K562 (cell line): Measurements from ENCODE around the gene ETV2. TPM values are rescaled to one million over a fixed set of nuclear protein-coding genes. Genes with fewer than 3 reads are reported as not detected.

ENCODE experiments used
- NFYB ChIP-seq: IDR thresholded peaks from 2 replicates; pipeline ENCODE4 v1.6.1; 2011; ENCODE audit warnings: mild to moderate bottlenecking, moderate library complexity; ENCODE audit not compliant: insufficient read length; ENCODE audit errors: extremely low read depth
- RAD21 ChIP-seq, 2 experiments: fragments of 250-450 bp in 1 of 2; fragments of 450-650 bp in 1 of 2; sonication (Bioruptor Pico) in 1 of 2; formaldehyde crosslinking in 1 of 2; IDR thresholded peaks in 1 of 2; conservative IDR thresholded peaks in 1 of 2; 2 replicates each; pipeline versions ENCODE4 v1.4.0 to v1.8.0; 2020 to 2022; ENCODE audit warnings: mild to moderate bottlenecking in 2 of 2, moderate library complexity in 1 of 2
- SETDB1 ChIP-seq: IDR thresholded peaks from one replicate; pipeline ENCODE4 v1.6.1; 2012; ENCODE audit warnings: low read length, control low read depth, inconsistent platforms
- SIX5 ChIP-seq, 2 experiments: IDR thresholded peaks; 2 replicates each; pipeline ENCODE4 v1.6.1; 2011; ENCODE audit warnings: low read length in 2 of 2, borderline replicate concordance in 1 of 2, low read depth in 1 of 2, mild to moderate bottlenecking in 1 of 2, moderate library complexity in 1 of 2; ENCODE audit not compliant: insufficient read depth in 1 of 2
- SMAD3 ChIP-seq: fragments of 450-650 bp; formaldehyde crosslinking; conservative IDR thresholded peaks from 2 replicates; pipeline ENCODE4 v1.4.0; 2020; ENCODE audit warnings: mild to moderate bottlenecking
- SPI1 ChIP-seq: IDR thresholded peaks from 2 replicates; pipeline ENCODE4 v1.6.1; 2011; ENCODE audit warnings: low read depth, low read length, control low read depth, borderline replicate concordance
- TCFL5 ChIP-seq: fragments of 250-450 bp; sonication (Bioruptor Pico); conservative IDR thresholded peaks from 2 replicates; pipeline ENCODE4 v1.6.1; 2021; ENCODE audit warnings: mild to moderate bottlenecking, moderate library complexity, matching md5 sums
- ZKSCAN3 ChIP-seq: fragments of 250-450 bp; sonication (Bioruptor Pico); IDR thresholded peaks from 2 replicates; pipeline ENCODE4 v1.4.0; 2020
- ZNF143 ChIP-seq: sonication (generic); formaldehyde crosslinking; IDR thresholded peaks from 2 replicates; pipeline ENCODE4 v1.9.0; 2022; ENCODE audit warnings: mild to moderate bottlenecking, missing genetic modification reagents
- polyA plus RNA-seq, 8 experiments: library from polyadenylated mRNA; depleted of rRNA in 4 of 8; stranded (reverse) in 5 of 8; unstranded in 3 of 8; fragments of >200 nt; fragmentation: Nextera tagmentation in 2 of 8; fragmentation: Illumina TruSeq in 1 of 8; extraction: Ambion mirVana in 2 of 8; extraction: Trizol in 1 of 8; gene quantifications; 2 replicates each; pipeline versions ENCODE4 v1.2.1 to v1.2.3, GENCODE V29; 2011 to 2014; ENCODE audit warnings: inconsistent platforms in 1 of 8, missing spikeins in 1 of 8
- total RNA-seq, 7 experiments: library from RNA; depleted of rRNA in 6 of 7; stranded (reverse); fragments of >200 nt in 6 of 7; fragmentation: Illumina TruSeq in 2 of 7; extraction: Trizol in 2 of 7; gene quantifications; 2 replicates each; pipeline versions ENCODE4 v1.2.1 to v1.2.3, GENCODE V29; 2011 to 2021; ENCODE audit warnings: low replicate concordance in 1 of 7
- TF ChIP-seq, protein P1 (sequence below): sonication (generic); formaldehyde crosslinking; IDR thresholded peaks from 2 replicates; pipeline ENCODE4 v1.4.0; 2020; ENCODE audit warnings: mild to moderate bottlenecking, missing genetic modification reagents
- TF ChIP-seq, protein P2 (sequence below): fragments of 450-650 bp; formaldehyde crosslinking; conservative IDR thresholded peaks from 2 replicates; pipeline ENCODE4 v1.4.0; 2022; ENCODE audit warnings: mild to moderate bottlenecking, missing genetic modification characterization
- TF ChIP-seq, protein P3 (sequence below): fragments of 450-650 bp; IDR thresholded peaks from 2 replicates; pipeline ENCODE4 v1.6.1; 2016; ENCODE audit warnings: missing biosample characterization, missing genetic modification characterization
- TF ChIP-seq, protein P4 (sequence below): fragments of 200-800 bp; sonication (Bioruptor generic); IDR thresholded peaks from 2 replicates; pipeline ENCODE4 v1.6.1; 2016; ENCODE audit warnings: missing genetic modification characterization, missing compliant biosample characterization

ETV2 gene
- total and polyA plus RNA-seq, 9 of the 15 experiments (the other 6 are each of a cell fraction or from before 2014, with no cell fraction given), result 0.11 to 3.7 (median 0.55) TPM

DNA sequence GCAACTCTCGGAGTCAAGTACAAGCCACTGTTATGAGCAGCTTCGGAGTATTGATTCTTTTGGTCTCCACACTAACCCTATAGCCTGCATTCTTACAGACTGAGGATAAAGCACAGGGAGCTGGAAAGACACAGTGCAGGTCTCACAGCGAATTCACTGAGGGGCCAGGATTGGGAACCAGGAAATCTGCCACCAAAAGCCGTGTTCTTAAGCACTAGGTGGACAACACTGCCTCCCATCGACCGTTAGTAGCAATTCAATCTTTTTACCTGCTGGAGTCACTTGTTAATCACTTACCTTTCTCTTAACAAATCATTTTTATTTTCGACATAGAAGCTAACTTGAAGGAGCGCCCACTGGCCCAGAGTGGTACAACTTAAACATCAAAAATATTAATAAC, 49.3 kb upstream of the ETV2 start (continued):
- no peak for TF ChIP-seq ZNF143
- peak in 1 of 2 experiments; percentile 68; a peak in 2 of 4 replicates for TF ChIP-seq RAD21 (CRISPR knock-in tag; conservative IDR thresholded peaks at IDR 0.05 in 1 of 2, IDR thresholded peaks at IDR 0.05 in 1 of 2)
- TF ChIP-seq, protein P1, sequence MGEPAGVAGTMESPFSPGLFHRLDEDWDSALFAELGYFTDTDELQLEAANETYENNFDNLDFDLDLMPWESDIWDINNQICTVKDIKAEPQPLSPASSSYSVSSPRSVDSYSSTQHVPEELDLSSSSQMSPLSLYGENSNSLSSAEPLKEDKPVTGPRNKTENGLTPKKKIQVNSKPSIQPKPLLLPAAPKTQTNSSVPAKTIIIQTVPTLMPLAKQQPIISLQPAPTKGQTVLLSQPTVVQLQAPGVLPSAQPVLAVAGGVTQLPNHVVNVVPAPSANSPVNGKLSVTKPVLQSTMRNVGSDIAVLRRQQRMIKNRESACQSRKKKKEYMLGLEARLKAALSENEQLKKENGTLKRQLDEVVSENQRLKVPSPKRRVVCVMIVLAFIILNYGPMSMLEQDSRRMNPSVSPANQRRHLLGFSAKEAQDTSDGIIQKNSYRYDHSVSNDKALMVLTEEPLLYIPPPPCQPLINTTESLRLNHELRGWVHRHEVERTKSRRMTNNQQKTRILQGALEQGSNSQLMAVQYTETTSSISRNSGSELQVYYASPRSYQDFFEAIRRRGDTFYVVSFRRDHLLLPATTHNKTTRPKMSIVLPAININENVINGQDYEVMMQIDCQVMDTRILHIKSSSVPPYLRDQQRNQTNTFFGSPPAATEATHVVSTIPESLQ (CRISPR knock-in tag), result no peak
- TF ChIP-seq SMAD3 (CRISPR knock-in tag), result no peak
- TF ChIP-seq, protein P2, sequence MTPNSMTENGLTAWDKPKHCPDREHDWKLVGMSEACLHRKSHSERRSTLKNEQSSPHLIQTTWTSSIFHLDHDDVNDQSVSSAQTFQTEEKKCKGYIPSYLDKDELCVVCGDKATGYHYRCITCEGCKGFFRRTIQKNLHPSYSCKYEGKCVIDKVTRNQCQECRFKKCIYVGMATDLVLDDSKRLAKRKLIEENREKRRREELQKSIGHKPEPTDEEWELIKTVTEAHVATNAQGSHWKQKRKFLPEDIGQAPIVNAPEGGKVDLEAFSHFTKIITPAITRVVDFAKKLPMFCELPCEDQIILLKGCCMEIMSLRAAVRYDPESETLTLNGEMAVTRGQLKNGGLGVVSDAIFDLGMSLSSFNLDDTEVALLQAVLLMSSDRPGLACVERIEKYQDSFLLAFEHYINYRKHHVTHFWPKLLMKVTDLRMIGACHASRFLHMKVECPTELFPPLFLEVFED (CRISPR knock-in tag), result no peak
- no peak for TF ChIP-seq NFYB
- TF ChIP-seq ZKSCAN3 (CRISPR knock-in tag), result no peak
- no peak for TF ChIP-seq SETDB1
- TF ChIP-seq SPI1, result no peak
- TF ChIP-seq TCFL5 (CRISPR knock-in tag), result no peak
- TF ChIP-seq, protein P3, sequence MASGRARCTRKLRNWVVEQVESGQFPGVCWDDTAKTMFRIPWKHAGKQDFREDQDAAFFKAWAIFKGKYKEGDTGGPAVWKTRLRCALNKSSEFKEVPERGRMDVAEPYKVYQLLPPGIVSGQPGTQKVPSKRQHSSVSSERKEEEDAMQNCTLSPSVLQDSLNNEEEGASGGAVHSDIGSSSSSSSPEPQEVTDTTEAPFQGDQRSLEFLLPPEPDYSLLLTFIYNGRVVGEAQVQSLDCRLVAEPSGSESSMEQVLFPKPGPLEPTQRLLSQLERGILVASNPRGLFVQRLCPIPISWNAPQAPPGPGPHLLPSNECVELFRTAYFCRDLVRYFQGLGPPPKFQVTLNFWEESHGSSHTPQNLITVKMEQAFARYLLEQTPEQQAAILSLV, result no peak
- TF ChIP-seq SIX5 (IDR thresholded peaks at IDR 0.05; ENCODE audit: borderline replicate concordance in 1 of 2, insufficient read depth in 1 of 2, low read depth in 1 of 2, low read length in 2 of 2), result no peak
- TF ChIP-seq, protein P4, sequence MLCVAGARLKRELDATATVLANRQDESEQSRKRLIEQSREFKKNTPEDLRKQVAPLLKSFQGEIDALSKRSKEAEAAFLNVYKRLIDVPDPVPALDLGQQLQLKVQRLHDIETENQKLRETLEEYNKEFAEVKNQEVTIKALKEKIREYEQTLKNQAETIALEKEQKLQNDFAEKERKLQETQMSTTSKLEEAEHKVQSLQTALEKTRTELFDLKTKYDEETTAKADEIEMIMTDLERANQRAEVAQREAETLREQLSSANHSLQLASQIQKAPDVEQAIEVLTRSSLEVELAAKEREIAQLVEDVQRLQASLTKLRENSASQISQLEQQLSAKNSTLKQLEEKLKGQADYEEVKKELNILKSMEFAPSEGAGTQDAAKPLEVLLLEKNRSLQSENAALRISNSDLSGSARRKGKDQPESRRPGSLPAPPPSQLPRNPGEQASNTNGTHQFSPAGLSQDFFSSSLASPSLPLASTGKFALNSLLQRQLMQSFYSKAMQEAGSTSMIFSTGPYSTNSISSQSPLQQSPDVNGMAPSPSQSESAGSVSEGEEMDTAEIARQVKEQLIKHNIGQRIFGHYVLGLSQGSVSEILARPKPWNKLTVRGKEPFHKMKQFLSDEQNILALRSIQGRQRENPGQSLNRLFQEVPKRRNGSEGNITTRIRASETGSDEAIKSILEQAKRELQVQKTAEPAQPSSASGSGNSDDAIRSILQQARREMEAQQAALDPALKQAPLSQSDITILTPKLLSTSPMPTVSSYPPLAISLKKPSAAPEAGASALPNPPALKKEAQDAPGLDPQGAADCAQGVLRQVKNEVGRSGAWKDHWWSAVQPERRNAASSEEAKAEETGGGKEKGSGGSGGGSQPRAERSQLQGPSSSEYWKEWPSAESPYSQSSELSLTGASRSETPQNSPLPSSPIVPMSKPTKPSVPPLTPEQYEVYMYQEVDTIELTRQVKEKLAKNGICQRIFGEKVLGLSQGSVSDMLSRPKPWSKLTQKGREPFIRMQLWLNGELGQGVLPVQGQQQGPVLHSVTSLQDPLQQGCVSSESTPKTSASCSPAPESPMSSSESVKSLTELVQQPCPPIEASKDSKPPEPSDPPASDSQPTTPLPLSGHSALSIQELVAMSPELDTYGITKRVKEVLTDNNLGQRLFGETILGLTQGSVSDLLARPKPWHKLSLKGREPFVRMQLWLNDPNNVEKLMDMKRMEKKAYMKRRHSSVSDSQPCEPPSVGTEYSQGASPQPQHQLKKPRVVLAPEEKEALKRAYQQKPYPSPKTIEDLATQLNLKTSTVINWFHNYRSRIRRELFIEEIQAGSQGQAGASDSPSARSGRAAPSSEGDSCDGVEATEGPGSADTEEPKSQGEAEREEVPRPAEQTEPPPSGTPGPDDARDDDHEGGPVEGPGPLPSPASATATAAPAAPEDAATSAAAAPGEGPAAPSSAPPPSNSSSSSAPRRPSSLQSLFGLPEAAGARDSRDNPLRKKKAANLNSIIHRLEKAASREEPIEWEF (CRISPR knock-in tag), result no peak
